ENCODE measurements around the gene KDM4C.

DNA sequence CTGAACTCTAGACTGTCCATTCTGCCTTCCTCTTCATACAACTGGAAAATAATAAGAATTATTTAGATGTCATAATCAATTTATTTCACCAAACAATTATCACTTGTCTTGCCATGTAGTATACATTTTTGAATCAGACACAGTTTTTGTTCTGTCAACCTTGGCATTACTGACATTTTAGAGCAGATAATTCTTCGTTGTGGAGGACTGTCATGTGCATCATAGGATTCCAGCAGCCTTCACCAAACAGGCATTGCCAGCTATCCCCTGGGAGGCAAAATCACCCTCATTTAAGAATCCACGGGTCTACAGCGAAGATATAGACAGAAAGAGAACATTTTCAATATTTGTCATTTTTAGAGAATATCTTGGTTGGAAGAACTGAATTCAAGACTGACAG is 293.9 kb downstream of the KDM4C start:
- TF ChIP-seq, protein P1, sequence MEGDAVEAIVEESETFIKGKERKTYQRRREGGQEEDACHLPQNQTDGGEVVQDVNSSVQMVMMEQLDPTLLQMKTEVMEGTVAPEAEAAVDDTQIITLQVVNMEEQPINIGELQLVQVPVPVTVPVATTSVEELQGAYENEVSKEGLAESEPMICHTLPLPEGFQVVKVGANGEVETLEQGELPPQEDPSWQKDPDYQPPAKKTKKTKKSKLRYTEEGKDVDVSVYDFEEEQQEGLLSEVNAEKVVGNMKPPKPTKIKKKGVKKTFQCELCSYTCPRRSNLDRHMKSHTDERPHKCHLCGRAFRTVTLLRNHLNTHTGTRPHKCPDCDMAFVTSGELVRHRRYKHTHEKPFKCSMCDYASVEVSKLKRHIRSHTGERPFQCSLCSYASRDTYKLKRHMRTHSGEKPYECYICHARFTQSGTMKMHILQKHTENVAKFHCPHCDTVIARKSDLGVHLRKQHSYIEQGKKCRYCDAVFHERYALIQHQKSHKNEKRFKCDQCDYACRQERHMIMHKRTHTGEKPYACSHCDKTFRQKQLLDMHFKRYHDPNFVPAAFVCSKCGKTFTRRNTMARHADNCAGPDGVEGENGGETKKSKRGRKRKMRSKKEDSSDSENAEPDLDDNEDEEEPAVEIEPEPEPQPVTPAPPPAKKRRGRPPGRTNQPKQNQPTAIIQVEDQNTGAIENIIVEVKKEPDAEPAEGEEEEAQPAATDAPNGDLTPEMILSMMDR (IDR thresholded peaks at IDR 0.05; ENCODE audit: low read length): no peak
- TF ChIP-seq EZH2 (IDR thresholded peaks at IDR 0.05; ENCODE audit: borderline replicate concordance, low read length): no peak
